GM12878 (cell line): ENCODE measurements around the gene GABRR3.

Source experiments
- CBX3 ChIP-seq: fragments of 200-600 bp; sonication (generic); IDR thresholded peaks from 2 replicates; pipeline ENCODE4 v1.6.1; 2016; ENCODE audit warnings: low read depth, borderline replicate concordance
- CEBPB ChIP-seq, 2 experiments: fragments of 150-350 bp in 1 of 2; IDR thresholded peaks; 2 replicates each; pipeline ENCODE4 v1.6.1; 2012 to 2014; ENCODE audit warnings: low read depth in 2 of 2, low read length in 2 of 2, borderline replicate concordance in 1 of 2, inconsistent platforms in 1 of 2
- CTCF ChIP-seq, 3 experiments: IDR thresholded peaks in 2 of 3; conservative IDR thresholded peaks in 1 of 3; 2 replicates each; pipeline ENCODE4 v1.5.1; 2011; ENCODE audit warnings: low read depth in 3 of 3, low read length in 3 of 3, mild to moderate bottlenecking in 3 of 3, control low read depth in 2 of 3, moderate library complexity in 2 of 3, inconsistent platforms in 1 of 3, mixed read lengths in 1 of 3; ENCODE audit not compliant: control insufficient read depth in 2 of 3, insufficient read depth in 1 of 3; ENCODE audit errors: extremely low read depth in 1 of 3
- KLF5 ChIP-seq: fragments of 450-650 bp; IDR thresholded peaks from 2 replicates; pipeline ENCODE4 v1.6.1; 2014; ENCODE audit warnings: mild to moderate bottlenecking; ENCODE audit not compliant: partially characterized antibody
- MEF2A ChIP-seq: IDR thresholded peaks from 2 replicates; pipeline ENCODE4 v1.6.1; 2011; ENCODE audit warnings: low read depth, mild to moderate bottlenecking, low read length, moderate library complexity; ENCODE audit not compliant: insufficient read depth
- PML ChIP-seq: IDR thresholded peaks from 2 replicates; pipeline ENCODE4 v1.6.1; 2012; ENCODE audit warnings: low read length, inconsistent platforms
- POLR2A ChIP-seq: IDR thresholded peaks from 2 replicates; pipeline ENCODE4 v1.6.1; 2011; ENCODE audit warnings: low read depth, mild to moderate bottlenecking, low read length
- RAD21 ChIP-seq: IDR thresholded peaks from 2 replicates; pipeline ENCODE4 v1.6.1; 2011; ENCODE audit warnings: mild to moderate bottlenecking, low read depth, low read length, moderate library complexity; ENCODE audit not compliant: insufficient read depth
- SMAD1 ChIP-seq: fragments of 450-650 bp; IDR thresholded peaks from 2 replicates; pipeline ENCODE4 v1.6.1; 2018; ENCODE audit warnings: mild to moderate bottlenecking, low read depth; ENCODE audit not compliant: partially characterized antibody
- TAF1 ChIP-seq: IDR thresholded peaks from 2 replicates; pipeline ENCODE4 v1.6.1; 2011; ENCODE audit warnings: mild to moderate bottlenecking, low read depth, low read length, borderline replicate concordance
- TF ChIP-seq, protein P1 (sequence below): IDR thresholded peaks from 2 replicates; pipeline ENCODE4 v1.6.1; 2011; ENCODE audit warnings: low read depth, low read length, improper control_type of control experiment, borderline replicate concordance
- TF ChIP-seq, protein P2 (sequence below): IDR thresholded peaks from 2 replicates; pipeline ENCODE4 v1.6.1; 2012; ENCODE audit warnings: low read depth, low read length, improper control_type of control experiment

GRCh38 chr3:98039322-98040024 is 4.4 kb upstream of the GABRR3 start:
- TF ChIP-seq MEF2A (no peak), PML (no peak), SMAD1 (no peak), CTCF (IDR thresholded peaks at IDR 0.05 in 2 of 3, conservative IDR thresholded peaks at IDR 0.05 in 1 of 3; ENCODE audit: control insufficient read depth in 2 of 3, extremely low read depth in 1 of 3, insufficient read depth in 1 of 3, low read depth in 3 of 3, low read length in 3 of 3) (peak; percentile 61 to 95 (median 67)), CBX3 (no peak), POLR2A (no peak), TAF1 (no peak), KLF5 (no peak), CEBPB (IDR thresholded peaks at IDR 0.05; ENCODE audit: borderline replicate concordance in 1 of 2, low read depth in 2 of 2, low read length in 2 of 2) (no peak), RAD21 (peak; percentile 86)
- TF ChIP-seq, protein P1, sequence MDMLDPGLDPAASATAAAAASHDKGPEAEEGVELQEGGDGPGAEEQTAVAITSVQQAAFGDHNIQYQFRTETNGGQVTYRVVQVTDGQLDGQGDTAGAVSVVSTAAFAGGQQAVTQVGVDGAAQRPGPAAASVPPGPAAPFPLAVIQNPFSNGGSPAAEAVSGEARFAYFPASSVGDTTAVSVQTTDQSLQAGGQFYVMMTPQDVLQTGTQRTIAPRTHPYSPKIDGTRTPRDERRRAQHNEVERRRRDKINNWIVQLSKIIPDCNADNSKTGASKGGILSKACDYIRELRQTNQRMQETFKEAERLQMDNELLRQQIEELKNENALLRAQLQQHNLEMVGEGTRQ, result no peak
- TF ChIP-seq, protein P2, sequence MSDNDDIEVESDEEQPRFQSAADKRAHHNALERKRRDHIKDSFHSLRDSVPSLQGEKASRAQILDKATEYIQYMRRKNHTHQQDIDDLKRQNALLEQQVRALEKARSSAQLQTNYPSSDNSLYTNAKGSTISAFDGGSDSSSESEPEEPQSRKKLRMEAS, result no peak
